Measurements from ENCODE around the gene LTB. TPM values are rescaled to one million over a fixed set of nuclear protein-coding genes. Genes with fewer than 3 reads are reported as not detected.

Gene LTB
- total RNA-seq, 1 donor from 2014 or later: 10.0 TPM

DNA sequence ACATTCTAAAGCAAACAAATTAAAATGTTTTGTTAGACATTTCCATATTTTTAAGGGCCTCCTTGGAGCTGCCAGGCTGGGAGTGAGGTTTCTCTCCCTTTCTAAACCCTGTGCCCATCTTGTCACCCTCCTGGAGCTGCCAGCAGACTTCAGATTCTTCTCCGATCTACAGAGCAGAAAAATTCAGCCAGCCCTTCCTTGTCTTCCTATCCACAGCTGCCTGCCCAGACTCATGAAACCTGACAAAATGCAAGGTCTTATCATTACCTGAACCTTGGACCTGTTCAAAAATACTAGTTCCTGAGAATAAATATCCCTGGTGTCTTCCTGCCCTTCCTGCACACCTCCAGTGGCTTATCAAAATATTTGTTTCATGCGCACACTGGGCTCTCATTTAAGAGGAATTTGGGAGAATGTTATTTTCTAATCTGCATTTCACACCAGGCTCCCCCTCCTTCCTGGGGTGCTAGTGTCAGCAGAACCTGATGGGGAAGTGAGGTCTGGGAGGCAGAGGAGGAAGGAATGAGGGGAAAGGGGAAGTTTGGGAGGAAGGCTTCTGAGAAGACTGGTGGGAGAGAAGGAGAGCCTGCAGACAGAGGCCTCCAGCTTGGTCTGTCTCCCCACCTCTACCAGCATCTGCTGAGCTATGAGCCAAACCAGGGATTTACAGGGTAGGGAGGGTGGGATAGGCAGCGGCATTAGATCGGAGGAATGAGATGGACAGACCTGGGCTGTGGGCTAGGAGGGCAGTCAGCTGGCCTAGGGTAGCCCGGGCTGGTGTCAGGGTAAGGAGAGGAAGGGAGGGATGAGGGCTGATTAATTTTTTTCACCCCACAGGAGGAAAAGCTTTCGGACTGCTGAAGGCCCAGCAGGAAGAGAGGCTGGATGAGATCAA lies 32.7 kb upstream of the LTB start, which contains the start of gene AIF1:
Gene AIF1, plus strand, starts transcription at position 551 of the 895 bp plus-strand sequence. Its CDS starts 96 bp downstream, at position 647.
- TF ChIP-seq, protein P1, sequence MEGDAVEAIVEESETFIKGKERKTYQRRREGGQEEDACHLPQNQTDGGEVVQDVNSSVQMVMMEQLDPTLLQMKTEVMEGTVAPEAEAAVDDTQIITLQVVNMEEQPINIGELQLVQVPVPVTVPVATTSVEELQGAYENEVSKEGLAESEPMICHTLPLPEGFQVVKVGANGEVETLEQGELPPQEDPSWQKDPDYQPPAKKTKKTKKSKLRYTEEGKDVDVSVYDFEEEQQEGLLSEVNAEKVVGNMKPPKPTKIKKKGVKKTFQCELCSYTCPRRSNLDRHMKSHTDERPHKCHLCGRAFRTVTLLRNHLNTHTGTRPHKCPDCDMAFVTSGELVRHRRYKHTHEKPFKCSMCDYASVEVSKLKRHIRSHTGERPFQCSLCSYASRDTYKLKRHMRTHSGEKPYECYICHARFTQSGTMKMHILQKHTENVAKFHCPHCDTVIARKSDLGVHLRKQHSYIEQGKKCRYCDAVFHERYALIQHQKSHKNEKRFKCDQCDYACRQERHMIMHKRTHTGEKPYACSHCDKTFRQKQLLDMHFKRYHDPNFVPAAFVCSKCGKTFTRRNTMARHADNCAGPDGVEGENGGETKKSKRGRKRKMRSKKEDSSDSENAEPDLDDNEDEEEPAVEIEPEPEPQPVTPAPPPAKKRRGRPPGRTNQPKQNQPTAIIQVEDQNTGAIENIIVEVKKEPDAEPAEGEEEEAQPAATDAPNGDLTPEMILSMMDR (IDR thresholded peaks at IDR 0.05): no peak
- ATAC-seq (peak; percentile 20 to 40), DNase-seq (no peak)
- no peaks in the 10 kb centered on the region for H3K36me3 ChIP-seq
- peaks cover 11% of the 10 kb centered on the region for H3K4me1 ChIP-seq
- peak within 1 kb of the TSS; percentile 42 for H3K4me3 ChIP-seq
- no peaks in the 10 kb centered on the region for H3K9me3 ChIP-seq
- H3K27ac ChIP-seq: peak within 1 kb of the TSS; percentile 56
- intact Hi-C loops (cut with DNase I): no loop called here
- no peaks in the 10 kb centered on the region for H3K27me3 ChIP-seq (ENCODE audit: low read depth)

DNA sequence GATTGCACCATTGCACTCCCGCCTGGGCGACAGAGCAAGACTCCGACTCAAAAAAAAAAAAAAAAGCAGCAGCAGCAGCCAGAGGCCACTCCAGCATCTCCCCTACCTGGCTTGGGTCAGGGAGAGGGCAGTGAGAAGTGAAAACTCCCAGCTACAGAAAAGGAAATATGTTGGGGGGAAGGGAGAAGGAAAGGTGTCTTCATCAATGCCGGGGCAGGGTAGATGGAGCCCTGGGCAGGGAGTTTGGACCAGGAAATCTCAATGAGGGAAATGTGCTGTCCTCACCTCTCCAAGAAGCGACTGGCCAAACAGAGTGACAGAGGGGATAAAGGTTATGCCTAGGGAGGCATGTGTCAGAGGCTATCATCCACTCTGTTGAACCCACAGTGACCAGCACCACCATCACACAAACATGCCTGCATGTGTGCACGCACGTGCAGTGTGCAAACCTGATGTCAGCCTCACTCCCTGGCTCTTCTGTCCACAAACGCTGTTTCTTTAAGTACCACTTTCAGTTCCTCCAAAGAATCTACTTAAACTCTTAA lies 31.9 kb upstream of the LTB start:
- Histone ChIP-seq H3K4me1 (peaks cover 5% of the 10 kb centered on the region), H3K4me3 (peak overlapping the region; percentile 42), H3K36me3 (no peaks in the 10 kb centered on the region), H3K9me3 (no peaks in the 10 kb centered on the region), H3K27ac (peak overlapping the region; percentile 56), H3K27me3 (ENCODE audit: low read depth) (no peaks in the 10 kb centered on the region)
- intact Hi-C loops (cut with DNase I): no loop called here
- peak; percentile 68 for DNase-seq
- peak; percentile 66 to 79 for ATAC-seq
- TF ChIP-seq, protein P1 (IDR thresholded peaks at IDR 0.05): no peak

DNA sequence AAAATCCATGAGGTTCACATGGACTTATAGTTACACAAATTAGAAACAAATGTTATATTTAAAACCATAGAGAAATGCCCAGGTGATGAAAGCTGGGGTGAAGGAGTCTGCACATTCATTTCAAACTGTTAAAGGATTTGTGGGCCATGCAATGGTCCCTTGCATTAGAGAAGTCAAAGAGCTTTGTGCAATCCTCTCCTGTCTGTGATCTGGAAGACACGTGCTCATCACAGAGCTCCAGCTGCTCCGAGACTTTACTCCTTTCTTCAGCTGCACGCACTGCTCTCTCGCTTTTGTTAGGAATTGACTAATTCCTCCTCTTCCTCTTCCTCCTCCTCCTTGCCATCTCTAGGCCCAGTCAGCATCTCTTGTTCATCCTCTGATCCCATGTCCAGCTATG lies 28.7 kb upstream of the LTB start:
- Histone ChIP-seq H3K27me3 (ENCODE audit: low read depth) (no peaks in the 10 kb centered on the region), H3K4me1 (peaks cover 5% of the 10 kb centered on the region), H3K4me3 (no peak overlapping the region), H3K9me3 (no peaks in the 10 kb centered on the region), H3K27ac (no peak overlapping the region), H3K36me3 (no peaks in the 10 kb centered on the region)
- ATAC-seq (no peak), DNase-seq (no peak)
- TF ChIP-seq, protein P1 (IDR thresholded peaks at IDR 0.05): no peak
- intact Hi-C loops (cut with DNase I): no loop called here

DNA sequence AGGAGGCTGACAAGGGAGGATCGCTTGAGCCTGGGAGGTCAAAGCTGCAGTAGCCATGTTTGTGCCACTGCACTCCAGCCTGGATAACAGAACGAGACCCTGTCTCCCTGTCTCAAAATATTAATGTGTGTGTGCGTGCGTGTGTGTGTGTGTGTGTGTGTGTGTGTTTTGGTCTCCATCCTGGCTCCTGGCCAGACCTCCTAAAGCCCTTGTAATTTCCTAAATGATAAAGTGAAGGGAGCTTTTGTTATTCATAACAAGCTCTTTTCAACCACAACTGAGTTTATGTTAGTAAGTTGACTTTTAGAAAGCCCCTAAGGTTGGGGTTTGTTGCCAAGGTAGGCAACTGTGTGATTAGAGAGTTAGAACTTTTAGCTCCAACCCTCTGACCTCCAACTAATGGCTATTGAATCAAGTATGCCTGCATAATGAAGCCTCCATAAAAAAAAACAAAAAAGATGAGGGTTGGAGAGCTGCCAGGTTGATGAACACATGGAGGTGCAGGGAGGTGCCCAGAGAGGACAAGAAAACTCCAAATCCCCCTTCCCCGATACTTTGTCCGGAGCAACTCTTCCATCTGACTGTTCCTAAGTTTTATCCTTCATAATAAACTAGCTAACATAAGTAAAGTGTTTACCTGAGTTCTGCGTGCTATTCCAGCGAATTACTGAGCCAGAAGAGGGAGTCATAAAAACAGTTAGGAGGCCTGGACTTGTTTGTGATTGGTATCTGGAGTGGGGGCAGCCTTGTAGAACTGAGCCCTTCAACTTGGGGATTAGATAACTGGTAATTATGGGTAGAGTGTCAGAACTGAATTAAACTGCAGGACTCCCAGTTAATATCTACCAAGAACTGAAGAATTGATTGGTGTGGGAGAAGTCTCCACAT lies 27.5 kb upstream of the LTB start:
- intact Hi-C loops (cut with DNase I): no loop called here

DNA sequence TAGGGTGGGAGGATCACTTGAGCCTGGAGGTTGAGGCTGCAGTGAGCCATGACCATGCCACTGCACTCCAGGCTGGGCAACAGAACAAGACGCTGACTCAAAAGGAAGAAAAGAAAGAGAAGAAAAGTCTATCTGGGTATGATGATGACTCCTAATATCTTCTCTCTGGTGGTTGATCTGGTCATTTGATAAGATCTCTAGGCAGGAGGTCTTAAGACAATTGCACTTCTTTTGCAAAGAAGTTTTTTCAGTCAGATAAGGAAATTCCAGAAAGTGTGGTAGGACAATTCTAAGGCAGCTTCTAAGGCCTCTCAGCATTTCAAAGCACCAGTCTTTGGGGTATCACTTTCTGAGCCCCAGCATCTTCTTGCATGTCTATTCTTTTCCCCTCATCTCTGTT lies 25.1 kb upstream of the LTB start:
- TF ChIP-seq, protein P1 (IDR thresholded peaks at IDR 0.05): no peak
- H3K27ac ChIP-seq: no peak overlapping the region
- no peaks in the 10 kb centered on the region for H3K27me3 ChIP-seq (ENCODE audit: low read depth)
- intact Hi-C loops (cut with DNase I): no loop called here
- H3K36me3 ChIP-seq: no peaks in the 10 kb centered on the region
- ATAC-seq (no peak), DNase-seq (no peak)
- no peak overlapping the region for H3K4me3 ChIP-seq
- no peaks in the 10 kb centered on the region for H3K9me3 ChIP-seq
- no peaks in the 10 kb centered on the region for H3K4me1 ChIP-seq

More for the DNA sequence above, 27.5 kb upstream of the LTB start:
- H3K27me3 ChIP-seq (ENCODE audit: low read depth): no peaks in the 10 kb centered on the region
- peaks cover 5% of the 10 kb centered on the region for H3K4me1 ChIP-seq
- no peaks in the 10 kb centered on the region for H3K36me3 ChIP-seq
- H3K4me3 ChIP-seq: no peak overlapping the region
- TF ChIP-seq, protein P1 (IDR thresholded peaks at IDR 0.05): no peak
- H3K9me3 ChIP-seq: no peaks in the 10 kb centered on the region
- ATAC-seq: no peak
- no peak overlapping the region for H3K27ac ChIP-seq
- no peak for DNase-seq

Measured in lower lobe of right lung (tissue), 2 donors.